Mesenchymal stem cell (in vitro differentiated cells and primary cell): ENCODE measurements around the gene STX18.

Experiments
- DNase-seq: peaks from one replicate; pipeline ENCODE4 v3.0.0-alpha.2; 2013
- H2AFZ ChIP-seq: one replicate; pipeline ENCODE4 v1.6.1; 2013; ENCODE audit warnings: low read depth, mild to moderate bottlenecking, control low read depth, inconsistent platforms, low read length, moderate library complexity
- H2AK5ac ChIP-seq: 2 replicates; pipeline ENCODE4 v1.6.1; 2013; ENCODE audit warnings: low read length, moderate library complexity, mild to moderate bottlenecking, inconsistent platforms; ENCODE audit not compliant: severe bottlenecking
- H2BK120ac ChIP-seq: one replicate; pipeline ENCODE4 v1.6.1; 2013; ENCODE audit warnings: low read depth, mild to moderate bottlenecking, inconsistent platforms, low read length, moderate library complexity
- H2BK12ac ChIP-seq, 2 experiments: one replicate each; pipeline ENCODE4 v1.6.1; 2013; ENCODE audit warnings: inconsistent platforms in 2 of 2, low read length in 2 of 2, mild to moderate bottlenecking in 2 of 2, moderate library complexity in 2 of 2, control low read depth in 1 of 2
- H2BK15ac ChIP-seq: one replicate; pipeline ENCODE4 v1.6.1; 2013; ENCODE audit warnings: mild to moderate bottlenecking, low read depth, inconsistent platforms; ENCODE audit not compliant: poor library complexity, severe bottlenecking
- H2BK5ac ChIP-seq: 2 replicates; pipeline ENCODE4 v1.6.1; 2013; ENCODE audit warnings: low read depth, mild to moderate bottlenecking, low read length, control low read depth, inconsistent platforms; ENCODE audit not compliant: poor library complexity, severe bottlenecking
- H3K14ac ChIP-seq, 2 experiments: one replicate each; pipeline ENCODE4 v1.6.1; 2013; ENCODE audit warnings: inconsistent platforms in 2 of 2, low read length in 2 of 2, control low read depth in 1 of 2, mild to moderate bottlenecking in 1 of 2, moderate library complexity in 1 of 2
- H3K18ac ChIP-seq, 2 experiments: one replicate each; pipeline ENCODE4 v1.6.1; 2013; ENCODE audit warnings: inconsistent platforms in 2 of 2, low read length in 2 of 2, control low read depth in 1 of 2, low read depth in 1 of 2, mild to moderate bottlenecking in 1 of 2
- H3K23ac ChIP-seq, 2 experiments: one replicate each; pipeline ENCODE4 v1.6.1; 2013; ENCODE audit warnings: inconsistent platforms in 2 of 2, low read length in 2 of 2, mild to moderate bottlenecking in 2 of 2, moderate library complexity in 2 of 2, control low read depth in 1 of 2
- H3K27ac ChIP-seq: 2 replicates; pipeline ENCODE4 v1.5.1; 2013; ENCODE audit warnings: mild to moderate bottlenecking, moderate library complexity, low read length, control low read depth, inconsistent platforms; ENCODE audit not compliant: poor library complexity, severe bottlenecking
- H3K27me3 ChIP-seq, 2 experiments: 2 replicates each; pipeline versions ENCODE4 v1.6.1 to v1.7.0; 2013; ENCODE audit warnings: low read length in 2 of 2, mild to moderate bottlenecking in 2 of 2, moderate library complexity in 2 of 2, control low read depth in 1 of 2, inconsistent platforms in 1 of 2; ENCODE audit not compliant: control insufficient read depth in 1 of 2, insufficient read depth in 1 of 2
- H3K36me3 ChIP-seq, 2 experiments: 2 replicates each; pipeline versions ENCODE4 v1.6.1 to v1.7.0; 2013; ENCODE audit warnings: low read length in 2 of 2, control low read depth in 1 of 2, inconsistent platforms in 1 of 2, low read depth in 1 of 2, mild to moderate bottlenecking in 1 of 2; ENCODE audit not compliant: insufficient read depth in 2 of 2, control insufficient read depth in 1 of 2
- H3K4ac ChIP-seq, 2 experiments: one replicate each; pipeline ENCODE4 v1.6.1; 2013; ENCODE audit warnings: inconsistent platforms in 2 of 2, low read length in 2 of 2, mild to moderate bottlenecking in 2 of 2, moderate library complexity in 2 of 2, control low read depth in 1 of 2, low read depth in 1 of 2
- H3K4me1 ChIP-seq: 2 replicates; pipeline ENCODE4 v1.6.1; 2013; ENCODE audit warnings: low read depth, low read length, control low read depth; ENCODE audit not compliant: control insufficient read depth, insufficient read depth
- H3K4me2 ChIP-seq: 2 replicates; pipeline ENCODE4 v1.6.1; 2013; ENCODE audit warnings: low read length, mild to moderate bottlenecking, inconsistent platforms; ENCODE audit not compliant: poor library complexity, severe bottlenecking
- H3K4me3 ChIP-seq, 2 experiments: 2 replicates each; pipeline versions ENCODE4 v1.5.1 to v1.7.0; 2013; ENCODE audit warnings: low read length in 2 of 2, mild to moderate bottlenecking in 2 of 2, control low read depth in 1 of 2, low read depth in 1 of 2; ENCODE audit not compliant: insufficient read depth in 1 of 2
- H3K79me1 ChIP-seq: replicated peaks from 2 replicates; pipeline ENCODE4 v1.6.1; 2013; ENCODE audit warnings: mild to moderate bottlenecking, control low read depth, low read length, inconsistent platforms; ENCODE audit not compliant: poor library complexity, severe bottlenecking
- H3K9ac ChIP-seq: 2 replicates; pipeline ENCODE4 v1.7.0; 2013; ENCODE audit warnings: mild to moderate bottlenecking, low read length, moderate library complexity
- H3K9me3 ChIP-seq: 2 replicates; pipeline ENCODE4 v1.7.0; 2013; ENCODE audit warnings: mild to moderate bottlenecking, low read length; ENCODE audit not compliant: control insufficient read depth
- H4K8ac ChIP-seq: one replicate; pipeline ENCODE4 v1.6.1; 2013; ENCODE audit warnings: inconsistent platforms, mild to moderate bottlenecking, low read length, moderate library complexity
- H4K91ac ChIP-seq: one replicate; pipeline ENCODE4 v1.6.1; 2013; ENCODE audit warnings: mild to moderate bottlenecking, low read length, inconsistent platforms
- WGBS: methylation state at CpG from one replicate; pipeline ENCODE4 v1.1.7; 2013; ENCODE audit warnings: mixed read lengths; 5-methylcytosine and 5-hydroxymethylcytosine counted together

Gene STX18

GRCh38 chr4:4428966-4429875, 112.6 kb downstream of the STX18 start:
- no peak overlapping the region for H2BK120ac ChIP-seq
- DNase-seq = no peak
- H3K27me3 ChIP-seq = no peaks in the 10 kb centered on the region
- no peak overlapping the region for H3K18ac ChIP-seq
- 98% methylated on average over 9 of the region's 10 CpGs for WGBS
- H2AFZ ChIP-seq = no peak overlapping the region
- H3K9ac ChIP-seq = no peak overlapping the region
- no peak overlapping the region for H3K4me3 ChIP-seq
- H2BK5ac ChIP-seq = no peak overlapping the region
- H3K4me1 ChIP-seq = peaks cover 15% of the 10 kb centered on the region
- H2BK12ac ChIP-seq = no peak overlapping the region
- H4K91ac ChIP-seq = no peak overlapping the region
- no peak overlapping the region for H3K4me2 ChIP-seq
- H3K79me1 ChIP-seq = peaks cover 6% of the 10 kb centered on the region
- no peaks in the 10 kb centered on the region for H3K9me3 ChIP-seq
- H4K8ac ChIP-seq = no peak overlapping the region
- no peak overlapping the region for H3K14ac ChIP-seq
- H3K4ac ChIP-seq = no peak overlapping the region
- no peak overlapping the region for H3K27ac ChIP-seq
- no peak overlapping the region for H2BK15ac ChIP-seq
- H3K36me3 ChIP-seq = peaks cover 34 to 58% of the 10 kb centered on the region in 2 experiments
- H2AK5ac ChIP-seq = no peak overlapping the region
- H3K23ac ChIP-seq = no peak overlapping the region

- Histone ChIP-seq H2BK120ac (no peak overlapping the region), H3K14ac (no peak overlapping the region), H3K18ac (no peak overlapping the region), H2BK5ac (no peak overlapping the region), H3K4ac (no peak overlapping the region), H3K23ac (no peak overlapping the region), H4K91ac (no peak overlapping the region), H4K8ac (no peak overlapping the region), H3K4me1 (peaks cover 15% of the 10 kb centered on the region), H3K79me1 (peaks cover 6% of the 10 kb centered on the region), H3K9me3 (no peaks in the 10 kb centered on the region), H2AK5ac (no peak overlapping the region), H3K9ac (no peak overlapping the region), H2BK15ac (no peak overlapping the region), H3K36me3 (peaks cover 40 to 61% of the 10 kb centered on the region in 2 experiments), H2AFZ (no peak overlapping the region), H3K4me3 (no peak overlapping the region), H3K4me2 (no peak overlapping the region), H2BK12ac (no peak overlapping the region), H3K27me3 (no peaks in the 10 kb centered on the region), H3K27ac (no peak overlapping the region)
- no peak for DNase-seq
- WGBS = 79% methylated on average over 5 of the region's 5 CpGs
These were observed 114.0 kb downstream of the STX18 start for GRCh38 chr4:4427886-4428285.

- H3K9me3 ChIP-seq = no peaks in the 10 kb centered on the region
- no peak overlapping the region for H3K9ac ChIP-seq
- H3K27me3 ChIP-seq = no peaks in the 10 kb centered on the region
- H2BK12ac ChIP-seq = no peak overlapping the region
- 57% methylated on average over 11 of the region's 12 CpGs for WGBS
- H4K8ac ChIP-seq = no peak overlapping the region
- no peak overlapping the region for H3K4me2 ChIP-seq
- peaks cover 37 to 58% of the 10 kb centered on the region in 2 experiments for H3K36me3 ChIP-seq
- no peak overlapping the region for H2AFZ ChIP-seq
- no peak overlapping the region for H2BK15ac ChIP-seq
- H2BK120ac ChIP-seq = no peak overlapping the region
- H3K14ac ChIP-seq = no peak overlapping the region
- peak; percentile 48 for DNase-seq
- H3K79me1 ChIP-seq = peaks cover 6% of the 10 kb centered on the region
- H2AK5ac ChIP-seq = no peak overlapping the region
- peaks cover 15% of the 10 kb centered on the region for H3K4me1 ChIP-seq
- no peak overlapping the region for H3K4ac ChIP-seq
- no peak overlapping the region for H3K4me3 ChIP-seq
- H4K91ac ChIP-seq = no peak overlapping the region
- H2BK5ac ChIP-seq = no peak overlapping the region
- H3K23ac ChIP-seq = no peak overlapping the region
- no peak overlapping the region for H3K27ac ChIP-seq
- no peak overlapping the region for H3K18ac ChIP-seq
These were observed 114.6 kb downstream of the STX18 start for GRCh38 chr4:4427121-4427870.

GRCh38 chr4:4426511-4427120, 115.2 kb downstream of the STX18 start:
- H2BK12ac ChIP-seq = peak overlapping the region in 1 of 2 experiments; percentile 29
- H3K9ac ChIP-seq = no peak overlapping the region
- H3K9me3 ChIP-seq = no peaks in the 10 kb centered on the region
- no peaks in the 10 kb centered on the region for H3K27me3 ChIP-seq
- H3K36me3 ChIP-seq = peaks cover 38 to 58% of the 10 kb centered on the region in 2 experiments
- no peak overlapping the region for H3K27ac ChIP-seq
- H3K4me2 ChIP-seq = no peak overlapping the region
- no peak overlapping the region for H2BK5ac ChIP-seq
- DNase-seq = no peak
- peaks cover 6% of the 10 kb centered on the region for H3K79me1 ChIP-seq
- H2AFZ ChIP-seq = no peak overlapping the region
- peak overlapping the region; percentile 81 for H4K8ac ChIP-seq
- no peak overlapping the region for H2BK120ac ChIP-seq
- no peak overlapping the region for H3K14ac ChIP-seq
- H3K18ac ChIP-seq = no peak overlapping the region
- no peak overlapping the region for H2BK15ac ChIP-seq
- H3K4me1 ChIP-seq = peaks cover 15% of the 10 kb centered on the region
- H3K4ac ChIP-seq = no peak overlapping the region
- 77% methylated on average over 11 of the region's 11 CpGs for WGBS
- no peak overlapping the region for H2AK5ac ChIP-seq
- no peak overlapping the region for H3K4me3 ChIP-seq
- H4K91ac ChIP-seq = peak overlapping the region; percentile 12
- H3K23ac ChIP-seq = no peak overlapping the region
